B cell (primary cell): ENCODE results near the gene CYP26B1. TPM values are rescaled to one million over a fixed set of nuclear protein-coding genes. Genes with fewer than 3 reads are reported as not detected.

Experiments
- ATAC-seq: fragments of 200-7000 bp; cut with Tn5 transposase; one replicate; pipeline ENCODE4 v1.10.0; 2021; ENCODE audit warnings: low read depth, mild to moderate bottlenecking, moderate number of reproducible peaks, moderate library complexity
- CTCF ChIA-PET: fragments of 350-600 bp; sonication (Branson Sonifier 250); formaldehyde crosslinking; loops from one replicate; lab custom pipeline; 2021; ENCODE audit warnings: antibody characterized with exemption, inconsistent platforms; lab: Charles Lee
- POLR2A ChIA-PET: fragments of 350-600 bp; sonication (Branson Sonifier 250); formaldehyde crosslinking; loops from one replicate; lab custom pipeline; 2021; ENCODE audit warnings: antibody characterized with exemption; lab: Charles Lee
- DNase-seq: peaks from one replicate; pipeline ENCODE4 v3.0.0; 2013
- H2AFZ ChIP-seq: 2 replicates; pipeline ENCODE4 v1.6.1; 2012; ENCODE audit warnings: mild to moderate bottlenecking, low read depth, low read length; ENCODE audit not compliant: insufficient read depth, poor library complexity, severe bottlenecking
- H3K27ac ChIP-seq, 2 donors: 1 replicate in 1 of 2; 2 replicates in 1 of 2; pipeline ENCODE4 v1.5.1; 2012 to 2013; ENCODE audit warnings: low read length in 2 of 2, mild to moderate bottlenecking in 2 of 2, moderate library complexity in 1 of 2
- H3K27me3 ChIP-seq, 4 experiments: fragments of 200-600 bp in 1 of 4; sonication (generic) in 1 of 4; replicated peaks in 1 of 4; 1 replicate in 2 of 4; 2 replicates in 2 of 4; pipeline versions ENCODE4 v1.6.1 to v1.7.0; 2013 to 2016; ENCODE audit warnings: low read length in 3 of 4, mild to moderate bottlenecking in 2 of 4, mixed read lengths in 1 of 4, moderate library complexity in 1 of 4; ENCODE audit not compliant: insufficient read depth in 4 of 4, control insufficient read depth in 3 of 4; ENCODE audit errors: control extremely low read depth in 1 of 4
- H3K36me3 ChIP-seq, 2 experiments: replicated peaks in 1 of 2; 1 replicate in 1 of 2; 2 replicates in 1 of 2; pipeline versions ENCODE4 v1.6.1 to v1.7.1; 2013; ENCODE audit warnings: low read length in 1 of 2; ENCODE audit not compliant: insufficient read depth in 2 of 2, control insufficient read depth in 1 of 2; ENCODE audit errors: control extremely low read depth in 1 of 2, extremely low read depth in 1 of 2
- H3K4me1 ChIP-seq, 2 donors: fragments of 200-600 bp in 1 of 2; sonication (generic) in 1 of 2; 1 replicate in 1 of 2; 2 replicates in 1 of 2; pipeline versions ENCODE4 v1.5.1 to v1.6.1; 2013 to 2017; ENCODE audit warnings: low read length in 2 of 2; ENCODE audit not compliant: control insufficient read depth in 2 of 2, insufficient read depth in 2 of 2
- H3K4me2 ChIP-seq: replicated peaks from 2 replicates; pipeline ENCODE3; 2012; ENCODE audit warnings: mild to moderate bottlenecking, low read depth, low read length; ENCODE audit not compliant: poor library complexity, severe bottlenecking
- H3K4me3 ChIP-seq, 5 experiments: fragments of 200-600 bp in 1 of 5; sonication (generic) in 1 of 5; 1 replicate in 3 of 5; 2 replicates in 2 of 5; pipeline versions ENCODE4 v1.5.1 to v1.7.0; 2011 to 2016; ENCODE audit warnings: low read length in 4 of 5, mild to moderate bottlenecking in 4 of 5, low read depth in 2 of 5, control low read depth in 1 of 5, moderate library complexity in 1 of 5; ENCODE audit not compliant: insufficient read depth in 1 of 5; ENCODE audit errors: control extremely low read depth in 1 of 5, extremely low read depth in 1 of 5
- H3K79me2 ChIP-seq: fragments of 200-600 bp; sonication (generic); one replicate; pipeline ENCODE4 v1.6.0; 2016; ENCODE audit warnings: low read length; ENCODE audit not compliant: control insufficient read depth, insufficient read depth
- H3K9ac ChIP-seq: fragments of 200-600 bp; sonication (generic); 2 replicates; pipeline ENCODE4 v1.6.1; 2017; ENCODE audit warnings: mild to moderate bottlenecking, low read length, moderate library complexity
- H3K9me3 ChIP-seq, 3 donors: one replicate each; pipeline versions ENCODE4 v1.6.1 to v1.7.1; 2013; ENCODE audit warnings: low read length in 2 of 3; ENCODE audit not compliant: control insufficient read depth in 2 of 3, insufficient read depth in 1 of 3; ENCODE audit errors: control extremely low read depth in 1 of 3
- H4K20me1 ChIP-seq: 2 replicates; pipeline ENCODE4 v1.6.0; 2012; ENCODE audit warnings: mild to moderate bottlenecking, low read length; ENCODE audit not compliant: insufficient read depth, control insufficient read depth, poor library complexity, severe bottlenecking
- H3K27ac Mint-ChIP-seq: one replicate; pipeline ENCODE4 v1.8.0; 2021; ENCODE audit warnings: mixed read lengths
- H3K27me3 Mint-ChIP-seq: one replicate; pipeline ENCODE4 v1.8.0; 2021; ENCODE audit warnings: mixed read lengths
- H3K4me1 Mint-ChIP-seq: one replicate; pipeline ENCODE4 v1.8.0; 2021; ENCODE audit warnings: mixed read lengths
- H3K4me3 Mint-ChIP-seq: one replicate; pipeline ENCODE4 v1.8.0; 2021; ENCODE audit warnings: mixed read lengths
- H3K9me3 Mint-ChIP-seq: one replicate; pipeline ENCODE4 v1.8.0; 2022; ENCODE audit warnings: mixed read lengths; ENCODE audit not compliant: insufficient read depth
- EZH2 ChIP-seq: IDR thresholded peaks from 2 replicates; pipeline ENCODE4 v1.6.1; 2012; ENCODE audit warnings: borderline replicate concordance, low read depth, mild to moderate bottlenecking, moderate library complexity, low read length; ENCODE audit not compliant: insufficient read depth, poor library complexity, severe bottlenecking
- WGBS: methylation state at CpG from one replicate; pipeline ENCODE4 v1.1.5; 2013; ENCODE audit warnings: missing lambda C conversion rate; ENCODE audit not compliant: insufficient coverage; 5-methylcytosine and 5-hydroxymethylcytosine counted together
- intact Hi-C: fragments of 100-400 bp; cut with micrococcal nuclease; formaldehyde crosslinking; loops from one replicate; pipeline ENCODE4 v1.10.0; 2022
- polyA plus RNA-seq: library from polyadenylated mRNA; depleted of rRNA; stranded (reverse); fragments of >200 nt; gene quantifications from 2 replicates; pipeline ENCODE4 v1.2.3, GENCODE V29; 2012
- total RNA-seq, 2 donors: library from RNA; stranded (reverse); fragments of 120-200 nt in 1 of 2; gene quantifications; 1 replicate in 1 of 2; 2 replicates in 1 of 2; pipeline versions ENCODE4 v1.2.3 to v1.2.4, GENCODE V29; 2013 to 2022
- TF ChIP-seq, protein P1 (sequence below): fragments of 200-600 bp; IDR thresholded peaks from one replicate; pipeline ENCODE4 v1.8.0; 2022; ENCODE audit warnings: antibody characterized with exemption, mild to moderate bottlenecking

Gene CYP26B1
- total and polyA plus RNA-seq, 2 donors (not counting 1 experiment from before 2014, with no cell fraction given): not detected

DNA sequence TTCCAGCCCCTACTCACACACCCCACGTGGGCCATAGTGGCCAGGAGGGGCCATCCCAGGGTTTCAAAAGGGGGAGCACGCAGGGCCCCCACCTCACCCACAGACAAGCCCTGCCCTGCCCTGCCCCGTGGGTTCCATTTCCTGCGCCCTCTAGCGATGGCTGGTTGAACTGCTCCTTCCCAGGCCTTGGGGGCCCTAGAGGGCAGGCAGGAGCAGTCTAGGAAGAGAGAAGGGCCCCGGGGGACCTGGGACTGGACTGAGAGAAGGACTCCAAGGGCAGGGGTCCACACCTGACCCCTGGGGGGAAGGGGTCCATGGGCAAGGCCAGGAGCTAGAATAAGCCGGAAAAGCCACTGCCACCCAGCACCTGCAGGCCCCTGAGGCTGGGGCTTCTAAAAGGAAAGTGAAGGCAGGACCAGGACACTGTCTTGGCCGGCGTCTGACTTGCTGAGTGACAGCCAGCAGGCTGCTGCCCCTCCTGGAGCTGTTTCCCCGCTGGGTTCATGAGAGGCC is 10.1 kb downstream of the CYP26B1 start:
- no peak overlapping the region for H2AFZ ChIP-seq
- peaks cover 8% of the 10 kb centered on the region for H3K27me3 Mint-ChIP-seq
- H3K27ac ChIP-seq: no peak overlapping the region
- no peaks in the 10 kb centered on the region for H3K36me3 ChIP-seq
- H3K9ac ChIP-seq: no peak overlapping the region
- CTCF ChIA-PET: interaction anchor here (2.3 kb wide), 1 partner anchor 13 kb away, joined by 7 read pairs; no protein-coding TSS in a partner anchor
- no peaks in the 10 kb centered on the region for H4K20me1 ChIP-seq
- peaks cover 0 to under 1% (median 0%) of the 10 kb centered on the region in 3 donors for H3K9me3 ChIP-seq
- ATAC-seq (peak; percentile 63), DNase-seq (peak; percentile 59)
- H3K9me3 Mint-ChIP-seq: no peaks in the 10 kb centered on the region
- no peak overlapping the region for H3K4me3 ChIP-seq
- H3K27me3 ChIP-seq: peaks cover 0 to 5% (median under 1%) of the 10 kb centered on the region in 4 experiments
- no peak overlapping the region for H3K27ac Mint-ChIP-seq
- H3K4me1 ChIP-seq: no peaks in the 10 kb centered on the region
- H3K4me3 Mint-ChIP-seq: no peak overlapping the region
- no peaks in the 10 kb centered on the region for H3K79me2 ChIP-seq
- H3K4me2 ChIP-seq: no peak overlapping the region
- POLR2A ChIA-PET: no interaction called here
- WGBS: 19% methylated on average over 10 of the region's 10 CpGs
- no peaks in the 10 kb centered on the region for H3K4me1 Mint-ChIP-seq
- intact Hi-C loops: no loop called here
- TF ChIP-seq, protein P1, sequence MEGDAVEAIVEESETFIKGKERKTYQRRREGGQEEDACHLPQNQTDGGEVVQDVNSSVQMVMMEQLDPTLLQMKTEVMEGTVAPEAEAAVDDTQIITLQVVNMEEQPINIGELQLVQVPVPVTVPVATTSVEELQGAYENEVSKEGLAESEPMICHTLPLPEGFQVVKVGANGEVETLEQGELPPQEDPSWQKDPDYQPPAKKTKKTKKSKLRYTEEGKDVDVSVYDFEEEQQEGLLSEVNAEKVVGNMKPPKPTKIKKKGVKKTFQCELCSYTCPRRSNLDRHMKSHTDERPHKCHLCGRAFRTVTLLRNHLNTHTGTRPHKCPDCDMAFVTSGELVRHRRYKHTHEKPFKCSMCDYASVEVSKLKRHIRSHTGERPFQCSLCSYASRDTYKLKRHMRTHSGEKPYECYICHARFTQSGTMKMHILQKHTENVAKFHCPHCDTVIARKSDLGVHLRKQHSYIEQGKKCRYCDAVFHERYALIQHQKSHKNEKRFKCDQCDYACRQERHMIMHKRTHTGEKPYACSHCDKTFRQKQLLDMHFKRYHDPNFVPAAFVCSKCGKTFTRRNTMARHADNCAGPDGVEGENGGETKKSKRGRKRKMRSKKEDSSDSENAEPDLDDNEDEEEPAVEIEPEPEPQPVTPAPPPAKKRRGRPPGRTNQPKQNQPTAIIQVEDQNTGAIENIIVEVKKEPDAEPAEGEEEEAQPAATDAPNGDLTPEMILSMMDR: peak; percentile 77
- TF ChIP-seq EZH2: no peak

DNA sequence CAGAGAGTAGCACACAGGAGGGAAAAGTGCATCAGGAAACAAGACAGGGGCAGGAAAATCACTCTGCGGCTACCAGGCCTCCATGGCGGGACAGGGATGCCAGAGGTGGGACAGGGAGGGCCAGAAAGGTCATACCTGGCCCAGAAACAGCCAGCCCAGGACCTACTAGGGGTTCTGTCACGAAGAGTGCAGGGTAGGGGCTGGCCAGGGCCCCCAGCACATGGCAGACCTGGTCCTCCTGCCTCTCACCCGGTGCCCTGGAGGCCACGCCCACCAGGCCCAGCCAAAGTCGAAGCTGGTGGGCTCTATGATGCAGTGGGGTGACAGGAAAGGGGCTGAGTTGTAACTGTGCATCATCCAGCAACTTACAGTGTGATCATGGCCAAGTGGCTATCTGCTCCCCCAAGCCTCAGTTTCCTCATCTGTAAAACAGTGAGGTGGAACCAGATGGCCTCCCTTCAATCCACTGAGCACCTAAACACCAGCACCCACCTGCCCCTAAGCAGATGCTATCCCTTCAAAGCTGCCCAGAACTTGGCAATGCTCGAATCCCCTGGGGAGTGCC is 10.6 kb downstream of the CYP26B1 start:
- H3K4me2 ChIP-seq: no peak overlapping the region
- WGBS: 61% methylated on average over 7 of the region's 7 CpGs
- H3K9me3 Mint-ChIP-seq: no peaks in the 10 kb centered on the region
- H3K27ac Mint-ChIP-seq: no peak overlapping the region
- no peak overlapping the region for H2AFZ ChIP-seq
- no peaks in the 10 kb centered on the region for H3K4me1 ChIP-seq
- H3K9me3 ChIP-seq: peaks cover 0 to 6% (median 0%) of the 10 kb centered on the region in 3 donors
- no peak overlapping the region for H3K27ac ChIP-seq
- DNase-seq (no peak), ATAC-seq (no peak)
- POLR2A ChIA-PET: no interaction called here
- intact Hi-C loops: no loop called here
- CTCF ChIA-PET: interaction anchor here (2.3 kb wide), 1 partner anchor 13 kb away, joined by 7 read pairs; no protein-coding TSS in a partner anchor
- TF ChIP-seq, protein P1: no peak
- TF ChIP-seq EZH2: no peak
- no peaks in the 10 kb centered on the region for H4K20me1 ChIP-seq
- peaks cover 3% of the 10 kb centered on the region for H3K27me3 Mint-ChIP-seq
- no peaks in the 10 kb centered on the region for H3K36me3 ChIP-seq
- no peaks in the 10 kb centered on the region for H3K27me3 ChIP-seq
- H3K9ac ChIP-seq: no peak overlapping the region
- H3K4me3 Mint-ChIP-seq: no peak overlapping the region
- no peaks in the 10 kb centered on the region for H3K79me2 ChIP-seq
- no peaks in the 10 kb centered on the region for H3K4me1 Mint-ChIP-seq
- H3K4me3 ChIP-seq: no peak overlapping the region
